ENCODE data around the gene TP53I11. TPM values are rescaled to one million over a fixed set of nuclear protein-coding genes. Genes with fewer than 3 reads are reported as not detected.
A peak's percentile ranks its signal among the peaks of the same experiment; 100 is the strongest.

TP53I11 gene
- total RNA-seq, 1 donor from 2014 or later, result 23.1 TPM

DNA sequence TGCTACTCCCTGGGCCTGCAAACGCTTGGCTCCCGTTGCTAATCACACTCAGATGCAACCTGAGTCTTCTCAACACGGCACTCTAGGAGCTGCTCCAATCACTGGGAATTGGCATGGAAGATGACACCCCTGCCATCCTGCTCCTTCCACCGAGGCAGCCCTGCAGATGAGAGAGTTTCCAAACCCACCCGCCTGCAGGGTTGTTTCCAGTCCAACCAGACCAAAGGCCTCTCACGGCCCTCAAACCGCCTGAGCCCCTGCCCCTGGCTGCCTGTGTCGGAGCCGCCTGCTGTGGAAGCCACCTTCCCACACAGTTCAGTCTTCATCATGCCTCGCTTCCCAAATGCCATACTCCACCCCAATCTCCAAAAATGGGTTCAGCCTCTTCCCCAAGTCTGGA lies 36.8 kb upstream of the TP53I11 start:
- Mint-ChIP-seq H3K4me3 (peak overlapping the region; percentile 27), H3K36me3 (no peaks in the 10 kb centered on the region), H3K4me1 (peaks cover 9% of the 10 kb centered on the region), H3K27ac (no peak overlapping the region), H3K9me3 (no peaks in the 10 kb centered on the region), H3K27me3 (ENCODE audit: insufficient read depth, low read depth) (peaks cover 15% of the 10 kb centered on the region)
- Histone ChIP-seq H3K9me3 (ENCODE audit: low read depth) (no peaks in the 10 kb centered on the region), H3K9ac (no peak overlapping the region), H3F3A (ENCODE audit: low read depth) (peaks cover 1% of the 10 kb centered on the region), H3K36me3 (no peaks in the 10 kb centered on the region), H2AFZ (replicated peaks) (no peak overlapping the region), H3K4me2 (no peak overlapping the region), H4K20me1 (ENCODE audit: low read depth) (no peaks in the 10 kb centered on the region), H3K27me3 (no peaks in the 10 kb centered on the region), H3K27ac (no peak overlapping the region), H3K79me2 (ENCODE audit: low read depth) (no peaks in the 10 kb centered on the region), H3K4me1 (peaks cover 9% of the 10 kb centered on the region), H3K4me3 (no peak overlapping the region)
- no peak for DNase-seq (ENCODE audit: low spot score)
- TF ChIP-seq EZH2phosphoT487 (IDR thresholded peaks at IDR 0.05), result no peak
- TF ChIP-seq, protein P1, sequence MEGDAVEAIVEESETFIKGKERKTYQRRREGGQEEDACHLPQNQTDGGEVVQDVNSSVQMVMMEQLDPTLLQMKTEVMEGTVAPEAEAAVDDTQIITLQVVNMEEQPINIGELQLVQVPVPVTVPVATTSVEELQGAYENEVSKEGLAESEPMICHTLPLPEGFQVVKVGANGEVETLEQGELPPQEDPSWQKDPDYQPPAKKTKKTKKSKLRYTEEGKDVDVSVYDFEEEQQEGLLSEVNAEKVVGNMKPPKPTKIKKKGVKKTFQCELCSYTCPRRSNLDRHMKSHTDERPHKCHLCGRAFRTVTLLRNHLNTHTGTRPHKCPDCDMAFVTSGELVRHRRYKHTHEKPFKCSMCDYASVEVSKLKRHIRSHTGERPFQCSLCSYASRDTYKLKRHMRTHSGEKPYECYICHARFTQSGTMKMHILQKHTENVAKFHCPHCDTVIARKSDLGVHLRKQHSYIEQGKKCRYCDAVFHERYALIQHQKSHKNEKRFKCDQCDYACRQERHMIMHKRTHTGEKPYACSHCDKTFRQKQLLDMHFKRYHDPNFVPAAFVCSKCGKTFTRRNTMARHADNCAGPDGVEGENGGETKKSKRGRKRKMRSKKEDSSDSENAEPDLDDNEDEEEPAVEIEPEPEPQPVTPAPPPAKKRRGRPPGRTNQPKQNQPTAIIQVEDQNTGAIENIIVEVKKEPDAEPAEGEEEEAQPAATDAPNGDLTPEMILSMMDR (IDR thresholded peaks at IDR 0.05), result no peak
- no peak for TF ChIP-seq EZH2 (IDR thresholded peaks at IDR 0.05)

DNA sequence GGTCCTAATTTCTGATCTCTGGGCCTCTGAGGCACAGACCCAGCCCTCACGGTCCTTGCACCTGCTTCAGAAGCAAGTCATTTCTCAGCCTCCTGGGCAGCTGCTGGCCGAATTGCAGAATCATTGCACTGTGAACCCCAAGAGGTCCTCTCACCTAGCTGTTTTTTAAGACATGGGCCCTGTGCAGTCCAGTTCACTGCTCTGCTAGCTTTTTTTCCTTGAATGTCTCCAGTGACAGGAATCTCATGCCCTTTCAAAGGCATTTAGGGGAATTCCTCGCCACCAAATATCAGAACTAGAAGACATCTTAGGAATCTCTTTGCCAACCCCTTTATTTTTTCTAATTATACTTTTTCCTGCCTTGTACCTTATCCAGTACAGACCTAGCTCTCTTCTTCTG lies 35.6 kb upstream of the TP53I11 start:
- H3K27ac ChIP-seq, result no peak overlapping the region
- H3K36me3 ChIP-seq, result no peaks in the 10 kb centered on the region
- DNase-seq (ENCODE audit: low spot score), result no peak
- H3K27me3 Mint-ChIP-seq (ENCODE audit: insufficient read depth, low read depth), result peaks cover 16% of the 10 kb centered on the region
- H3K4me3 Mint-ChIP-seq, result no peak overlapping the region
- H3F3A ChIP-seq (ENCODE audit: low read depth), result peaks cover 7% of the 10 kb centered on the region
- peaks cover 15% of the 10 kb centered on the region for H3K4me1 ChIP-seq
- peaks cover 19% of the 10 kb centered on the region for H3K4me1 Mint-ChIP-seq
- no peak overlapping the region for H3K4me3 ChIP-seq
- TF ChIP-seq EZH2 (IDR thresholded peaks at IDR 0.05) (no peak), EZH2phosphoT487 (IDR thresholded peaks at IDR 0.05) (no peak)
- TF ChIP-seq, protein P1 (IDR thresholded peaks at IDR 0.05), result no peak
- H3K27me3 ChIP-seq, result no peaks in the 10 kb centered on the region
- H4K20me1 ChIP-seq (ENCODE audit: low read depth), result no peaks in the 10 kb centered on the region
- no peak overlapping the region for H2AFZ ChIP-seq (replicated peaks)
- no peaks in the 10 kb centered on the region for H3K36me3 Mint-ChIP-seq
- no peaks in the 10 kb centered on the region for H3K9me3 ChIP-seq (ENCODE audit: low read depth)
- peaks cover 3% of the 10 kb centered on the region for H3K9me3 Mint-ChIP-seq
- no peak overlapping the region for H3K9ac ChIP-seq
- H3K4me2 ChIP-seq, result no peak overlapping the region
- no peak overlapping the region for H3K27ac Mint-ChIP-seq
- no peaks in the 10 kb centered on the region for H3K79me2 ChIP-seq (ENCODE audit: low read depth)

DNA sequence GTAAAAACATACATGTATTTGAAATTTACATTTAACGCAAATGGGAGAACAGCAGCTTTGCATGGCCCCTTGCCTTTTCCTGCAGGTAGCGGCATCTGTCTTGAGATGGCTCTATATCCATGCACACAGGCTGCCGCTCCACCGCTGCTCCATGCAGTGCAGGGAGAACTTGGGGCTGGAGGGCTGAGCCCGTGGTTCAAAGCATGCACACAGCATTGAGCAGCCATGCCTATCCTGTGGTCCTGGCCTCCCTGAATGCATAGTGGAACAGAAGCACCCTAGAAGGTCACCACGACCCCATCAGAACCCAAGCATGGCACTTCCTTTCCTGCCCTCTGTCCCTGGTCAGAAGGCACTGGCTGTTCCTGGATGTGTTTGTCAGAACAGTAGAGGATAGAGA lies 35.0 kb upstream of the TP53I11 start:
- H2AFZ ChIP-seq (replicated peaks), result no peak overlapping the region
- H3K27me3 Mint-ChIP-seq (ENCODE audit: insufficient read depth, low read depth), result peaks cover 17% of the 10 kb centered on the region
- H3K4me1 Mint-ChIP-seq, result peaks cover 17% of the 10 kb centered on the region
- H3K79me2 ChIP-seq (ENCODE audit: low read depth), result no peaks in the 10 kb centered on the region
- no peak for DNase-seq (ENCODE audit: low spot score)
- no peaks in the 10 kb centered on the region for H3K36me3 Mint-ChIP-seq
- no peak overlapping the region for H3K27ac ChIP-seq
- peaks cover 7% of the 10 kb centered on the region for H3F3A ChIP-seq (ENCODE audit: low read depth)
- no peaks in the 10 kb centered on the region for H3K9me3 ChIP-seq (ENCODE audit: low read depth)
- H3K4me3 ChIP-seq, result no peak overlapping the region
- H3K4me1 ChIP-seq, result peaks cover 14% of the 10 kb centered on the region
- H4K20me1 ChIP-seq (ENCODE audit: low read depth), result no peaks in the 10 kb centered on the region
- H3K27me3 ChIP-seq, result no peaks in the 10 kb centered on the region
- no peak overlapping the region for H3K9ac ChIP-seq
- H3K9me3 Mint-ChIP-seq, result peaks cover 3% of the 10 kb centered on the region
- no peak overlapping the region for H3K4me3 Mint-ChIP-seq
- no peaks in the 10 kb centered on the region for H3K36me3 ChIP-seq
- no peak for TF ChIP-seq EZH2 (IDR thresholded peaks at IDR 0.05)
- no peak for TF ChIP-seq EZH2phosphoT487 (IDR thresholded peaks at IDR 0.05)
- TF ChIP-seq, protein P1 (IDR thresholded peaks at IDR 0.05), result no peak
- no peak overlapping the region for H3K27ac Mint-ChIP-seq
- H3K4me2 ChIP-seq, result no peak overlapping the region

Data from neural progenitor cell (in vitro differentiated cells).